CD4-positive, alpha-beta T cell (primary cell): ENCODE data around the gene LSR. TPM values are rescaled to one million over a fixed set of nuclear protein-coding genes. Genes with fewer than 3 reads are reported as not detected.
A peak's percentile ranks its signal among the peaks of the same experiment; 100 is the strongest.

ENCODE experiments used
- ATAC-seq: fragments of 200-7000 bp; cut with Tn5 transposase; one replicate; pipeline ENCODE4 v1.10.0; 2022; ENCODE audit warnings: mild to moderate bottlenecking; ENCODE audit not compliant: poor library complexity
- CTCF ChIA-PET: fragments of 350-600 bp; sonication (Branson Sonifier 250); formaldehyde crosslinking; loops from one replicate; lab custom pipeline; 2021; ENCODE audit warnings: antibody characterized with exemption, inconsistent platforms; lab: Charles Lee
- POLR2A ChIA-PET: fragments of 350-600 bp; sonication (Branson Sonifier 250); formaldehyde crosslinking; loops from one replicate; lab custom pipeline; 2021; ENCODE audit warnings: antibody characterized with exemption, inconsistent platforms; lab: Charles Lee
- DNase-seq, 14 experiments: peaks; one replicate each; pipeline ENCODE4 v3.0.0-alpha.2; 2013 to 2020; ENCODE audit warnings: mixed read lengths in 2 of 14
- H3K27ac ChIP-seq, 2 donors: one replicate each; pipeline versions ENCODE4 v1.5.1 to v1.7.0; 2013; ENCODE audit warnings: low read length in 2 of 2, low read depth in 1 of 2, mild to moderate bottlenecking in 1 of 2
- H3K27me3 ChIP-seq, 2 experiments: 1 replicate in 1 of 2; 2 replicates in 1 of 2; pipeline versions ENCODE4 v1.6.1 to v1.7.0; 2013; ENCODE audit warnings: low read length in 2 of 2, control low read depth in 1 of 2, mild to moderate bottlenecking in 1 of 2, moderate library complexity in 1 of 2; ENCODE audit not compliant: insufficient read depth in 2 of 2, control insufficient read depth in 1 of 2
- H3K36me3 ChIP-seq: one replicate; pipeline ENCODE4 v1.6.1; 2013; ENCODE audit warnings: low read length, control low read depth; ENCODE audit not compliant: insufficient read depth
- H3K4me1 ChIP-seq: one replicate; pipeline ENCODE4 v1.6.1; 2013; ENCODE audit warnings: low read length, control low read depth; ENCODE audit not compliant: insufficient read depth
- H3K4me3 ChIP-seq: one replicate; pipeline ENCODE4 v1.5.1; 2013; ENCODE audit warnings: mild to moderate bottlenecking, low read length, moderate library complexity
- H3K9me3 ChIP-seq, 2 experiments: 1 replicate in 1 of 2; 2 replicates in 1 of 2; pipeline versions ENCODE4 v1.6.1 to v1.7.0; 2013; ENCODE audit warnings: low read length in 2 of 2, mild to moderate bottlenecking in 2 of 2, control low read depth in 1 of 2, moderate library complexity in 1 of 2; ENCODE audit not compliant: control insufficient read depth in 1 of 2, insufficient read depth in 1 of 2
- H3K27ac Mint-ChIP-seq: one replicate; pipeline ENCODE4 v1.8.0; 2020; ENCODE audit warnings: mixed read lengths
- H3K27me3 Mint-ChIP-seq: one replicate; pipeline ENCODE4 v1.8.0; 2021; ENCODE audit warnings: mixed read lengths
- H3K36me3 Mint-ChIP-seq: one replicate; pipeline ENCODE4 v1.8.0; 2021; ENCODE audit warnings: low read depth, mixed read lengths
- H3K4me1 Mint-ChIP-seq: one replicate; pipeline ENCODE4 v1.8.0; 2021; ENCODE audit warnings: low read depth, mixed read lengths
- H3K4me3 Mint-ChIP-seq: one replicate; pipeline ENCODE4 v1.8.0; 2020; ENCODE audit warnings: mild to moderate bottlenecking, mixed read lengths
- H3K9me3 Mint-ChIP-seq: one replicate; pipeline ENCODE4 v1.8.0; 2020; ENCODE audit warnings: mixed read lengths
- intact Hi-C, 2 experiments: fragments of 100-400 bp; cut with DNase I in 1 of 2; cut with micrococcal nuclease in 1 of 2; formaldehyde crosslinking; loops; one replicate each; pipeline versions ENCODE4 v1.15.1 to v1.9.0; 2023 to 2025; cut with DNase I, micrococcal nuclease
- total RNA-seq, 174 experiments: library from RNA in 2 of 174; stranded (reverse) in 2 of 174; gene quantifications; one replicate each; pipeline ENCODE4 v1.2.3 and lab custom pipeline; 2021 to 2026
- TF ChIP-seq, protein P1 (sequence below): fragments of 200-600 bp; IDR thresholded peaks from one replicate; pipeline ENCODE4 v1.8.0; 2022; ENCODE audit warnings: antibody characterized with exemption, mild to moderate bottlenecking

Gene LSR
- total RNA-seq, 2 experiments from 2014 or later = 45.0 to 47.9 TPM

DNA sequence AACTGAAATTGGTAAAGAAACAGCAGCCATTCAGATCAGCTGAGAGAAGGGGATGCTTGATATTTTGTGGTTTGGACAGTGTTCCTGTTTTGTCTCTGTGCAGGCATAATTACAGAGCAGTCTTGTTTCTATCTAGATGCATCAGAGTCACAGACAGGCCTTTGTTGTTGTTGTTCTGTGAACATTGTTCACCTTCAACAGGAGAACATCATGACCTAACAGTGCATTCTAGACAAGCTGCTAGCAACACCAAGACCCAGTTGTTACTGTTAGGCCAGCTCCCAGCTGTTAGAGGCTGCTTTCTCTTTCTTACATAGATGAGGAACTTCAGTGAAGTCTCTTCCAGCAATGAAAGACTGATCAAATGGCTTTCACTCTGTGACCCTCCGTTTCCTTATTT is 8.5 kb upstream of the LSR start:
- ATAC-seq (peak; percentile 97), DNase-seq (peak in 8 of 14 experiments; percentile 25 to 77 (median 50))
- Mint-ChIP-seq H3K4me1 (peaks cover 33% of the 10 kb centered on the region), H3K4me3 (peak overlapping the region; percentile 17), H3K27ac (peak overlapping the region; percentile 83), H3K36me3 (peaks cover 12% of the 10 kb centered on the region), H3K27me3 (peaks cover 9% of the 10 kb centered on the region), H3K9me3 (peaks cover 7% of the 10 kb centered on the region)
- H3K9me3 ChIP-seq = peaks cover 3 to 11% of the 10 kb centered on the region in 2 experiments
- no peak overlapping the region for H3K4me3 ChIP-seq
- TF ChIP-seq, protein P1, sequence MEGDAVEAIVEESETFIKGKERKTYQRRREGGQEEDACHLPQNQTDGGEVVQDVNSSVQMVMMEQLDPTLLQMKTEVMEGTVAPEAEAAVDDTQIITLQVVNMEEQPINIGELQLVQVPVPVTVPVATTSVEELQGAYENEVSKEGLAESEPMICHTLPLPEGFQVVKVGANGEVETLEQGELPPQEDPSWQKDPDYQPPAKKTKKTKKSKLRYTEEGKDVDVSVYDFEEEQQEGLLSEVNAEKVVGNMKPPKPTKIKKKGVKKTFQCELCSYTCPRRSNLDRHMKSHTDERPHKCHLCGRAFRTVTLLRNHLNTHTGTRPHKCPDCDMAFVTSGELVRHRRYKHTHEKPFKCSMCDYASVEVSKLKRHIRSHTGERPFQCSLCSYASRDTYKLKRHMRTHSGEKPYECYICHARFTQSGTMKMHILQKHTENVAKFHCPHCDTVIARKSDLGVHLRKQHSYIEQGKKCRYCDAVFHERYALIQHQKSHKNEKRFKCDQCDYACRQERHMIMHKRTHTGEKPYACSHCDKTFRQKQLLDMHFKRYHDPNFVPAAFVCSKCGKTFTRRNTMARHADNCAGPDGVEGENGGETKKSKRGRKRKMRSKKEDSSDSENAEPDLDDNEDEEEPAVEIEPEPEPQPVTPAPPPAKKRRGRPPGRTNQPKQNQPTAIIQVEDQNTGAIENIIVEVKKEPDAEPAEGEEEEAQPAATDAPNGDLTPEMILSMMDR = no peak
- CTCF ChIA-PET = interaction anchor here (0.7 to 2.0 kb wide), 8 partner anchors 23 to 255 kb away, joined by 3 to 10 read pairs (median 5); partner anchors contain the start of gene USF2
- peaks cover 17% of the 10 kb centered on the region for H3K4me1 ChIP-seq
- intact Hi-C loops = loop anchor here in 1 of 2 experiments (1.0 to 10.0 kb wide), 2 partner anchors 34 to 224 kb away; no protein-coding TSS in a partner anchor
- peak overlapping the region; percentile 44 to 56 for H3K27ac ChIP-seq
- H3K36me3 ChIP-seq = no peaks in the 10 kb centered on the region
- POLR2A ChIA-PET = interaction anchor here (0.5 to 3.6 kb wide), 19 partner anchors 8 to 99 kb away, joined by 3 to 34 read pairs (median 4); partner anchors contain the start of genes FXYD5 and USF2
- no peaks in the 10 kb centered on the region for H3K27me3 ChIP-seq

DNA sequence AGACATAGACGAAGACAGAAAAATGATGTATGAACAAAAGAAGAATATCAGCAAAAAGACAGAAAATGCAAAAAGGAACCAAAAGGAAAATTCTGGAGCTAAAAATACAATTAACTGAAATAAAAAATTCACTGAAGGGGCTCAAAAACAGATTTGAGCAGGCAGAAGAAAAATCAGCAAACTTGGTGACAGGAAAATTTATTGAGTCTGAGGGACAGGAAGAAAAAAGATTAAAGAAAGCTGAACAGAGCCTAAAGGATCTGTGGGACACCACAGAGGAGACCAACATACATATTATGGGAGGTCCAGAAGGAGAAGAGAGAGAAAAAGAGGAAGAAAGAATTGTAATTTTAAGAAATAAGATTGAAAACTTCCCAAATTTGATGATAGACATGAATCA is 7.4 kb upstream of the LSR start:
- peaks cover 7% of the 10 kb centered on the region for H3K9me3 Mint-ChIP-seq
- no peaks in the 10 kb centered on the region for H3K27me3 ChIP-seq
- peaks cover 32% of the 10 kb centered on the region for H3K4me1 Mint-ChIP-seq
- DNase-seq (no peak), ATAC-seq (no peak)
- H3K27ac Mint-ChIP-seq = peak overlapping the region; percentile 83
- peaks cover 12% of the 10 kb centered on the region for H3K36me3 Mint-ChIP-seq
- H3K4me1 ChIP-seq = peaks cover 17% of the 10 kb centered on the region
- no peaks in the 10 kb centered on the region for H3K36me3 ChIP-seq
- no peak overlapping the region for H3K27ac ChIP-seq
- no peak overlapping the region for H3K4me3 ChIP-seq
- H3K9me3 ChIP-seq = peaks cover 3 to 11% of the 10 kb centered on the region in 2 experiments
- H3K4me3 Mint-ChIP-seq = no peak overlapping the region
- intact Hi-C loops = loop anchor here in 1 of 2 experiments (10.0 kb wide), 1 partner anchor 223 kb away; no protein-coding TSS in a partner anchor
- TF ChIP-seq, protein P1 = no peak
- ChIA-PET POLR2A (interaction anchor here (1.2 to 3.6 kb wide), 10 partner anchors 9 to 68 kb away, joined by 3 to 34 read pairs (median 6); partner anchors contain the start of genes FAM187B and USF2), CTCF (interaction anchor here (1.2 to 2.0 kb wide), 5 partner anchors 28 to 254 kb away, joined by 3 to 10 read pairs (median 7); no protein-coding TSS in a partner anchor)
- H3K27me3 Mint-ChIP-seq = peaks cover 17% of the 10 kb centered on the region

DNA sequence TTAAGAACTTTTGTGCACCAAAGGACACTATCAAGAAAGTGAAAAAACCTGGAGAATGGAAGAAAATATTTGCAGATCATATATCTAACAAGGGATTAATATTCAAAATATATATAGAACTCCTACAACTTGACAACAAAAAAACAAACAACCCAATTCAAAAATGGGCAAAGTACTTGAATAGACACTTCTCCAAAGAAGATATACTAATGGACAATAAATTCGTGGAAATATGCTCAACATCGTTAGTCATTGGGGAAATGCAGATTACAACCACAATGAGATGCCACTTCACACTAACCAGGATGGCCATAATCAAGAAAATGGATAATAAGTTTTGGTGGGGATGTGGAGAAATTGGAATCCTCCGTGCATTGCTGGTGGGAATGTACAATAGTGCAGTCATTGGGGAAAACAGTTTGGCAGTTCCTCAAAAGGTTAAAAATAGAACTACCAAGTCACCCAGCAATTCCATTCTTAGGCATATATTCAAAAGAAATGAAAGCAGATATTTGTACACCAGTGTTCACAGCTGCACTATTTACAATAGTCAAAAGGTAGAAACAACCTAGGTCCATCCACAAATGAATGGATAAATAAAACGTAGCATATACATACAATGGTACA is 2.2 kb upstream of the LSR start:
- TF ChIP-seq, protein P1 = no peak
- H3K36me3 Mint-ChIP-seq = peaks cover 21% of the 10 kb centered on the region
- peaks cover 31% of the 10 kb centered on the region for H3K4me1 ChIP-seq
- DNase-seq (no peak), ATAC-seq (no peak)
- no peak overlapping the region for H3K4me3 ChIP-seq
- peaks cover 32% of the 10 kb centered on the region for H3K4me1 Mint-ChIP-seq
- H3K4me3 Mint-ChIP-seq = peak overlapping the region; percentile 92
- H3K9me3 ChIP-seq = peaks cover 3 to 6% of the 10 kb centered on the region in 2 experiments
- H3K27ac ChIP-seq = no peak overlapping the region
- intact Hi-C loops = loop anchor here (2.0 to 10.0 kb wide), 4 partner anchors 39 to 221 kb away; no protein-coding TSS in a partner anchor
- peaks cover 0 to 6% of the 10 kb centered on the region in 2 experiments for H3K27me3 ChIP-seq
- peaks cover 5% of the 10 kb centered on the region for H3K36me3 ChIP-seq
- H3K9me3 Mint-ChIP-seq = no peaks in the 10 kb centered on the region
- peak overlapping the region; percentile 85 for H3K27ac Mint-ChIP-seq
- ChIA-PET POLR2A (no interaction called here), CTCF (no interaction called here)
- H3K27me3 Mint-ChIP-seq = peaks cover 39% of the 10 kb centered on the region
